ENCODE measurements around the gene ZNF610. TPM values are rescaled to one million over a fixed set of nuclear protein-coding genes. Genes with fewer than 3 reads are reported as not detected.
A peak's percentile ranks its signal among the peaks of the same experiment; 100 is the strongest.
"Not testable (repeated sequence)": the region's sequence is repeated elsewhere in the genome, so short reads cannot be mapped to it uniquely, and the experiment has no call there.

ZNF610 gene
- polyA plus RNA-seq (2011; rRNA removed) (1.4 and 1.7 TPM in 2 replicates), polyA minus RNA-seq (2011; rRNA and poly(A)+ RNA removed) (2.3 TPM in 2 replicates)

- Histone ChIP-seq H3K27me3 (ENCODE audit: control insufficient read depth, insufficient read depth, low read length) (no peaks in the 10 kb centered on the region), H3K4me3 (ENCODE audit: low read depth, low read length) (peak within 1 kb of the TSS; percentile 73), H3K36me3 (ENCODE audit: control insufficient read depth, insufficient read depth, low read length) (no peaks in the 10 kb centered on the region)
- ChIA-PET POLR2A (no interaction called here), CTCF (interaction anchor here (1.0 kb wide), 1 partner anchor 12 kb away, joined by 3 read pairs; no protein-coding TSS in a partner anchor)
- peak; percentile 28 for DNase-seq (ENCODE audit: low read depth)
- TF ChIP-seq, protein P1, sequence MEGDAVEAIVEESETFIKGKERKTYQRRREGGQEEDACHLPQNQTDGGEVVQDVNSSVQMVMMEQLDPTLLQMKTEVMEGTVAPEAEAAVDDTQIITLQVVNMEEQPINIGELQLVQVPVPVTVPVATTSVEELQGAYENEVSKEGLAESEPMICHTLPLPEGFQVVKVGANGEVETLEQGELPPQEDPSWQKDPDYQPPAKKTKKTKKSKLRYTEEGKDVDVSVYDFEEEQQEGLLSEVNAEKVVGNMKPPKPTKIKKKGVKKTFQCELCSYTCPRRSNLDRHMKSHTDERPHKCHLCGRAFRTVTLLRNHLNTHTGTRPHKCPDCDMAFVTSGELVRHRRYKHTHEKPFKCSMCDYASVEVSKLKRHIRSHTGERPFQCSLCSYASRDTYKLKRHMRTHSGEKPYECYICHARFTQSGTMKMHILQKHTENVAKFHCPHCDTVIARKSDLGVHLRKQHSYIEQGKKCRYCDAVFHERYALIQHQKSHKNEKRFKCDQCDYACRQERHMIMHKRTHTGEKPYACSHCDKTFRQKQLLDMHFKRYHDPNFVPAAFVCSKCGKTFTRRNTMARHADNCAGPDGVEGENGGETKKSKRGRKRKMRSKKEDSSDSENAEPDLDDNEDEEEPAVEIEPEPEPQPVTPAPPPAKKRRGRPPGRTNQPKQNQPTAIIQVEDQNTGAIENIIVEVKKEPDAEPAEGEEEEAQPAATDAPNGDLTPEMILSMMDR (IDR thresholded peaks at IDR 0.05; ENCODE audit: insufficient read depth, low read depth, low read length), result no peak
These were observed at the start of gene ZNF610 for GRCh38 chr19:52336117-52336790. Gene ZNF610, plus strand, starts transcription at chr19:52336243. Its CDS starts 12,930 bp downstream, at chr19:52349173.

GRCh38 chr19:52286256-52286655 is 49.8 kb upstream of the ZNF610 start:
- POLR2A ChIA-PET, result no interaction called here
- H3K4me3 ChIP-seq (ENCODE audit: low read depth, low read length), result no peak overlapping the region
- H3K36me3 ChIP-seq (ENCODE audit: control insufficient read depth, insufficient read depth, low read length), result peaks cover 25% of the 10 kb centered on the region
- no peak for DNase-seq (ENCODE audit: low read depth)
- H3K27me3 ChIP-seq (ENCODE audit: control insufficient read depth, insufficient read depth, low read length), result no peaks in the 10 kb centered on the region
- TF ChIP-seq, protein P1 (IDR thresholded peaks at IDR 0.05; ENCODE audit: insufficient read depth, low read depth, low read length), result no peak
- CTCF ChIA-PET, result no interaction called here

GRCh38 chr19:52291781-52292180 is 44.3 kb upstream of the ZNF610 start:
- no peak overlapping the region for H3K4me3 ChIP-seq (ENCODE audit: low read depth, low read length)
- POLR2A ChIA-PET, result no interaction called here
- TF ChIP-seq, protein P1 (IDR thresholded peaks at IDR 0.05; ENCODE audit: insufficient read depth, low read depth, low read length), result no peak
- peaks cover 6% of the 10 kb centered on the region for H3K36me3 ChIP-seq (ENCODE audit: control insufficient read depth, insufficient read depth, low read length)
- no peak for DNase-seq (ENCODE audit: low read depth)
- no peaks in the 10 kb centered on the region for H3K27me3 ChIP-seq (ENCODE audit: control insufficient read depth, insufficient read depth, low read length)
- CTCF ChIA-PET, result no interaction called here

- H3K4me3 ChIP-seq (ENCODE audit: low read depth, low read length); POLR2A ChIA-PET; CTCF ChIA-PET; H3K27me3 ChIP-seq (ENCODE audit: control insufficient read depth, insufficient read depth, low read length); H3K36me3 ChIP-seq (ENCODE audit: control insufficient read depth, insufficient read depth, low read length); DNase-seq (ENCODE audit: low read depth): not testable (repeated sequence)
These were observed 43.1 kb upstream of the ZNF610 start for GRCh38 chr19:52292946-52293345.

GRCh38 chr19:52296400-52296772 is 39.7 kb upstream of the ZNF610 start:
- CTCF ChIA-PET, result no interaction called here
- Histone ChIP-seq H3K4me3 (ENCODE audit: low read depth, low read length) (peak overlapping the region; percentile 99), H3K27me3 (ENCODE audit: control insufficient read depth, insufficient read depth, low read length) (no peaks in the 10 kb centered on the region), H3K36me3 (ENCODE audit: control insufficient read depth, insufficient read depth, low read length) (peaks cover 11% of the 10 kb centered on the region)
- no peak for DNase-seq (ENCODE audit: low read depth)
- POLR2A ChIA-PET, result no interaction called here
- TF ChIP-seq, protein P1 (IDR thresholded peaks at IDR 0.05; ENCODE audit: insufficient read depth, low read depth, low read length), result no peak

All from BJ (cell line).